Stimulated activated CD8-positive, alpha-beta memory T cell treated with anti-CD3 and anti-CD28 coated beads, Interleukin-2, amount 100 ng/mL, for 1 hour (primary cell): ENCODE data around the gene CIB1.
A peak's percentile ranks its signal among the peaks of the same experiment; 100 is the strongest.

Source experiments
- DNase-seq, 2 donors: peaks; one replicate each; pipeline ENCODE4 v3.0.0-alpha.2; 2020; ENCODE audit warnings: low read depth in 2 of 2

CIB1 gene

DNA sequence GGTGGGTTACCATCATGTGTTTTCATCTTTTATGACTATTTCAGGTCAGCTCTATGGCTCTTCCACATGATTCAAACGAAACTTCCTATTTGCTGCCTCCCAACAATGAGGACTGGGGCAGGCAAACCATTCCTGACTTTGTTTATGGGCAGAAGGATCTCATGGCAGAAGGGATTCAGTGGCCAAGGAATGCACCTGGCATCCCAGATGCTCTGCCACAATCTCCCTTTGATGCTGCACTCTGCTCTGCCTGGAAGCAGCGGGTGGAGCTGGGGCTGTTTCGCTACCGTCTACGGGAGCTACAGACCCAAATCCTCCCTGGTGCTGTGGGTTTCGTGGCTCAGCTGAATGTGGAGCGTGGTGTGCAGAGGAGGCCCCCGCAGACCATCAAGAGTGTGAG lies 7.1 kb upstream of the CIB1 start:
- DNase-seq: no peak

DNA sequence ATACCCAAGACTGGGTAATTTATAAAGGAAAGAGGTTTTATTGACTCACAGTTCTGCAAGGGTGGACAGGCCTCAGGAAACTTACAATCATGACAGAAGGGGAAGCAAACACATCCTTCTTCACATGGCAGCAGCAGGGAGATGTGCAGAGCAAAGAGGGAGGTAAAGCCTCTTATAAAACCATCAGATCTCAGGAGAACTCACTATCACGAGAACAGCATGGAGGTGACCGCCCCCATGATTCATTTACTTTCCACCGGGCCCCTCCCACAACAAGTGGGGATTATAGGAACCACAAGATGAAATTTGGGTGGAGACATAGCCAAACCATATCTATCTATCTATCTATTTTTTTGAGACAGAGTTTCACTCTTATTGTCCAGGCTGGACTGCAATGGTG lies 5.6 kb upstream of the CIB1 start:
- DNase-seq: no peak

DNA sequence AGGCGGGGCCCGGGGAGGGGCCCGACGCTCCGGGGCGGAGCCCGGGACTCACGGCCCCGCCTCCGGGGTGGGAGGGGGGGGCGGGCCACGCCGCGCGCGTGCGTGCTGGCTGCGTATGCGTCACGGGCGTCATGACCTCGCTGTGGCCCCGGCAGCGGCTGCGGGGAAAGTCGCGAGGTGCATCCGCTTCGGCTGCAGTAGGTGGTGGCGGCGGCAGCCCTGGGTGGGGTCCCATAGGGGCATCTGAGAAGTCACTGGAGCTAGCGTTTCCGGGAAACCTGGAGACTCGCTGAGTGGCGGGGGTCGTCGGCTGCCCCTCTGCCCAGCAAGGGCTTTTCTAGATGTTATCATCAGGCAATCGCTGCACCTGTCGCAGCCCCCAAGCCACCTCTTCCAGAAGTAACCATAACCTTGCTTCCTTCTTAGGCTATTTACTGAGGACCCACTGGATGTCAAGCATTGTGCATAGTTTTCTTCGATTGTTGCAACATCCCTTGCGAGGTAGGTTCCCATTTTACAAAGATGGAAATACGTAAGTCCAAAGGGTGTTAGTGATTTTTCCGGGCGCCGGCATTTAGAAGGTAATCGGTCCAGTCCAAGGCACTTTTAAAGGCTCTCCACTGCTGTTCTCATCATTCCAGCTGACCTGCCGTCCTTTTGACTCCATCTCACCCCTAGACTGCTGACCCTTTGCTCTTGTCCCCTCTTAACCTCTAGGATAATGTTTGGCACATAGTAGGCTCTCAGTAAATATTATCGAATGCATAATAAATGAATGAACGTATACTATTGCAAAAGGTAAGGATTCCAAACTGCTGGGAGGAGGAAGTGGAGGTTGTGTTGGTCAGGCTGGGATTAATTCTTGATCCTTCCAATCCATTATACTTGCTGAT lies 601 bp upstream of the CIB1 start, which contains the start of gene GDPGP1:
GDPGP1 (plus strand) TSS at position 114 of the 893 bp plus-strand sequence. CDS start 6,700 bp downstream, outside the sequence.
- no peak for DNase-seq

DNA sequence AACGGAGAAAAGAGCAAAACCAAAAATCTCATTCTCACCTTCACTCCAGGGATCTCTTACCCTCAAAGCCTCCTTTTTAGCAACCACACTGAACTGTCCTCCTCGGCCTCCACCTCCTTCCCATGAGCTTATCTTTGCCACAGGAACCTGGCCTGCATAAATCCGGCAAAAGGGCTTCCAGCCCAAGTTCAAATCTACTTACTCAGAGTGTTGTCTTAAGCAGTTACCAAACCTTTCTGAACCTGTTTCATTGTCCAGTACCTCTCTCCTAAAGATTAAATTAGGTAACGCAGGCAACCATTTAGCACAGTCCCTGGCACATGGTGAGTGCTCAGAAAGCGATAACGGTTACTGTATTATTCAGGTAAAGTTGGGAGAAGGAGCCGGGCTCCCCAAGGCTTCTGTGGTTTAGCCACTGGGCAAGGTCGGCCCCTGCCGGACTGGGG lies 777 bp downstream of the CIB1 start:
- no peak for DNase-seq

DNA sequence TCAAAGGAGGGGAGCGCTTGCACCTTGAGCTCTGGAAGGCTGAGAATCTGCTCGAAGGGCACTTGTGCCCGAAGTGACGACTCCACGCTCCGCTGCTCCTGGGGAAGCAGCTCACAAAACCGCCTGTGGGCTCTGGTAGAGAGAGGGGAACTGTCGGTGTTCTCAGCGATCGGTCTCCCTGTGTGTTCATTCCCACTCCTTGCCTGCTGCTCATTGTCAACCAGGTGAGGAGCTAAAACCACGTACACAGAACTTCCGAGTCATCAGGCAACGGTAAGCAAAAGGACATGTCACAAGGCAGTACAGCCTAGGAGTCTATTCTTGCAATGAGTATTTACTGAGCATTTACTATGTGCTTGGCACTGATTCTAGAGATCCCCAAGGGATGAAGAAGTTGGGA lies 1.5 kb downstream of the CIB1 start:
- DNase-seq: no peak

DNA sequence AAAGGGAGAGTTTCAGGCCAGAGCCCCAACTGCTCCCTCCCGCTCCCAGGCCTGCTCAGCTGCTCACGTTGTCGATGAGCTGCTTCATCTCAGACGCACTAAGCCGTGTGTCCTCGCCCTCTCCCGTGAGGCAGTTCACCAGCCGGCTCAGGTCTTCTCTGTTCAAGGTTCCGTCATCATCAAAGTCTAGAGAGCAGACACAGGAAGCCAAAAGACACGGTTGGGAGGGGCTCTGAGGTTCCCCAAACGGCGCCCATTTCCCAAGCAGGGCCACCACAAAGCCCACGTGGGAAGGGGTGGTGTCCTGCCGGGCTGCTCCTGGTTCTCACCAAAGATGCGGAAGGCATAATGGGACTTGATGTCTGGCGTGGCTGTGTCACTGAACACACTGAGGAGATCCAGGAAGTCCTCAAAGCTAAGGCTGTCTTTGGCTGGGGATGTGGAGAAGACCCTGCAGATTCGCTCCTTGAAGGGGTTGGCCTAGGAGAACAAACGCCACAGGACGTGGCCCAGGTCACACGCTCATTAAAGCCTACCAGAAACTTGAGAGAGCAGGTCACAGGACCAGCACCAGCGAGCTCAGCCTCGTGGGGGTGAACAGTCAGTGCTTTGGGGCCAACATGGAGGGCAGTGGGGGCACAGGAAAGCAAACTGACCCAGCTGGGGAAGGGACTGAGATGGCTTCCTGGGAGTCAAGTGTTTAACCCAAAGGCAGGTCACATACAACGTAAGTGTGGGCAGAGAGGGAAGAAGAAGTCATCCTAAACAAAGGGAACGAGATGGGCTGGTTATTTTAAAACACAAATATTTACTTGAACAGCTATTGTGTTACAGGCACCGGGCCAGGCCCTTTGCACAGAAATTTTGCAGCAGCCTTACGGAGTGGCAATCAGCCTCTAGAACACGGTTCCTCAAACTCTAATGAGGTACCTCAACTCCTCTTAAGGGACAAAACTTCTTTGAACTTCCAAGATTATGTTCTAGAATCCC lies 2.4 kb downstream of the CIB1 start:
- DNase-seq: peak; percentile 54 to 62

DNA sequence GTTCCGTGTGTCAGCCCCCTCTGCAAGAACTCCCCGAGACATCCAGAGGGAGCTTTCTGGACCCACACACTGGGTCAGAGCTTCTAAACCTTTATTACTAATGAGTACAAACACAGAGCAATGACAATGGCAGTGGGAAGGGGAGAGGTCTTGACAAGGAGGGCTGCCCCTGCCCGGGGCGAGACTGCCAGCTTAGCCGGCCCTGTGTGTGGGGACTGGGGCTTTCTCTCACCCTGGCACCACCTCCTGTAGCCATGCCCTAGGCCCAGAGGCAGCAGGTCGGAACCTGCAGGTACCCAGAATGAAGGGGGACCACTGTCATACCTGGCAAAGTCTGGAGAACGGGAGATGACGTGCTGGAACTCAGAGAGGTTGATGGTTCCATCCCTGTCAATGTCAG lies 3.1 kb downstream of the CIB1 start:
- no peak for DNase-seq

DNA sequence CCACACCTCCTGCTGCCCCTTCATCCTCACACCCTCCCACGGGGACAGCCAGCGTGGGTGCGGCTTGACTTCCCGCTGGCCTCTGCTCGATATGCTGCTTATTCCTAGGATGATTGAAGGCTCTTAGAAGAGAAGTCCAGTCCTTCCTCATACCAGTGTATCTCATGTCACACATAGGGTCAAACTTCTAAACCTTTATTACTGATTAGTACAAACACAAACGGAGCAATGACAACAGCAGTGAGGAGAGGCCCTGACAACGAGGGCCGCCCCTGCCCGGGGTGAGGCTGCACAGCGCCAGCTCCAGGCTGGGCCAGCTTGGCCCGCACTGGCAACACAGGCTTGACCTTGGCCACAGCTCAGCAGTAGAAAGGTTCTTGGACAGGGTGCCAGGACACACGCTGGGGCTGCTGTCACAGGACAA lies 3.7 kb downstream of the CIB1 start:
- no peak for DNase-seq

DNA sequence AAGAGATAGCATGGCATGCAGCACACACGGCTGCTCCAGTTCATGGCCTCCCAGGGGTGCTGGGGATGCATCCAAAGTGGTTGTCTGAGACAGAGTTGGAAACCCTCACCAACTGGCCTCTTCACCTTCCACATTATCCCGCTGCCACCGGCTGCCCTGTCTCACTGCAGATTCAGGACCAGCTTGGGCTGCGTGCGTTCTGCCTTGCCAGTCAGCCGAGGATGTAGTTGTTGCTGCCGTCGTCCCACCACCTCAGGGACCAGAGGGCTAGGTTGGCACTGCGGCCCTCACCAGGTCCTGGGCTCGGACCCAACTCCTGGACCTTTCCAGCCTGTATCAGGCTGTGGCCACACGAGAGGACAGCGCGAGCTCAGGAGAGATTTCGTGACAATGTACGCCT lies 4.8 kb downstream of the CIB1 start:
- DNase-seq: no peak

DNA sequence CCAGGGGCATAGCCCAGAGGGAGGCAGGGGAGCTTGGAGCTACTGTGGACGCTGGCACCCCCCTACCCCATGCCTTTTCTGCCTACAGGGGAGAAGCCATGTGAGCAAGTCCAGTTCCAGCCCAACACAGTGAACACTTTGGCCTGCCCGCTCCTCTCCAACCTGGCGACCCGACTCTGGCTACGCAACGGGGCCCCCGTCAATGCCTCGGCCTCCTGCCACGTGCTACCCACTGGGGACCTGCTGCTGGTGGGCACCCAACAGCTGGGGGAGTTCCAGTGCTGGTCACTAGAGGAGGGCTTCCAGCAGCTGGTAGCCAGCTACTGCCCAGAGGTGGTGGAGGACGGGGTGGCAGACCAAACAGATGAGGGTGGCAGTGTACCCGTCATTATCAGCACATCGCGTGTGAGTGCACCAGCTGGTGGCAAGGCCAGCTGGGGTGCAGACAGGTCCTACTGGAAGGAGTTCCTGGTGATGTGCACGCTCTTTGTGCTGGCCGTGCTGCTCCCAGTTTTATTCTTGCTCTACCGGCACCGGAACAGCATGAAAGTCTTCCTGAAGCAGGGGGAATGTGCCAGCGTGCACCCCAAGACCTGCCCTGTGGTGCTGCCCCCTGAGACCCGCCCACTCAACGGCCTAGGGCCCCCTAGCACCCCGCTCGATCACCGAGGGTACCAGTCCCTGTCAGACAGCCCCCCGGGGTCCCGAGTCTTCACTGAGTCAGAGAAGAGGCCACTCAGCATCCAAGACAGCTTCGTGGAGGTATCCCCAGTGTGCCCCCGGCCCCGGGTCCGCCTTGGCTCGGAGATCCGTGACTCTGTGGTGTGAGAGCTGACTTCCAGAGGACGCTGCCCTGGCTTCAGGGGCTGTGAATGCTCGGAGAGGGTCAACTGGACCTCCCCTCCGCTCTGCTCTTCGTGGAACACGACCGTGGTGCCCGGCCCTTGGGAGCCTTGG lies 5.6 kb downstream of the CIB1 start:
- DNase-seq: no peak

DNA sequence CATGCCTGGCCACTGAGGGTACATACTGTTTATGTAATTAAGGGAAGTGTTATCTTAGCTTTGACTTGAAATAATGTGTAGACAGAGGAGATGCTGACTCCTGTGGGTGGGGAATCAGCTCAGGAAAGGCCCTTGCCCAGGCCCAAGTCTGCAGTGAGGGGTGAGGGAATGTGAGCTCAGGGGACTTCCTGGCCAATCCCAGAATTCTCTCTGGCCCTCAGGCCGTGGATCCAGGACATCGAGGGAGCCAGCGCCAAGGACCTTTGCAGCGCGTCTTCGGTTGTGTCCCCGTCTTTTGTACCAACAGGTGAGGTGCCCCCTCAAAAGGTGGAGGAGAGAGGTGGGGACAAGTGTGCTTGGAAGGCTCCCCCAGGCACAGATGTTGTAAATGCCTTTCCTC lies 6.4 kb downstream of the CIB1 start:
- DNase-seq: no peak

DNA sequence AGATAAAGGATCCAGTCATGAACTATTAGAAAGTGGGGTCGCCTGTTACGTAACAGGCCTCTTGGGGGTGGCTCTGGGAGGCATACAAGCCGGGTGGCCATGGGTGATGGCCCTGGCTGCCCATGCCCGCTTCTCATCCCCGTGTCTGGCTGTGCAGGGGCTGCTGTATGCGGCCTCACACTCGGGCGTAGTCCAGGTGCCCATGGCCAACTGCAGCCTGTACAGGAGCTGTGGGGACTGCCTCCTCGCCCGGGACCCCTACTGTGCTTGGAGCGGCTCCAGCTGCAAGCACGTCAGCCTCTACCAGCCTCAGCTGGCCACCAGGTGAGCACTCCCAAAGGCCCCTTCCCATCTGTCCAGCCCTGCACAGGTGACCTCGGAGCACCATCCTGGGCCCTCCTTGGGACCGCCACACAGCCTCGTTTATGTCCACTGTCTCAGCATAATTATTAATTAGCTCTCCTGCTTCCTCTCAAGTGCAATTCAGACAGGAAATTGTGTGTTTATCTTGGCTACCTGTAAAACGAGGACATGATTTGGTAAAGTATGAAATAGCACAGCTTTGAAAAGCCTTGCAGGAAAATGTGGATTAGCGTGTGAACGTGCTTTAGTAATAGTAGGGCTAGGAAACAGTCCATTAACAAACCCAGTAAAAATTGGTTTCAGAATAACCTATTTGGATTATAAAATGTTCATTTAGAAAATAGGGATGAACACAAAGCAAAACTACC lies 8.1 kb downstream of the CIB1 start:
- DNase-seq: no peak

DNA sequence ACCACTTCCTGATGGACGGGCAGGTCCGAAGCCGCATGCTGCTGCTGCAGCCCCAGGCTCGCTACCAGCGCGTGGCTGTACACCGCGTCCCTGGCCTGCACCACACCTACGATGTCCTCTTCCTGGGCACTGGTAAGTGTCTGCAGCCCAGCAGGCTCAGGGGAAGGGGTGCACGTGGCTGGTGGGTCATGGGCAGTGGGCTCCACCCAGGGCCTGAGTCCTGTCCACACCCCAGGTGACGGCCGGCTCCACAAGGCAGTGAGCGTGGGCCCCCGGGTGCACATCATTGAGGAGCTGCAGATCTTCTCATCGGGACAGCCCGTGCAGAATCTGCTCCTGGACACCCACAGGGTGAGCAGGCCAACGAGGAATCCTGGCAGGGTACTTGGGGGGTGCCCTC lies 8.7 kb downstream of the CIB1 start:
- no peak for DNase-seq

DNA sequence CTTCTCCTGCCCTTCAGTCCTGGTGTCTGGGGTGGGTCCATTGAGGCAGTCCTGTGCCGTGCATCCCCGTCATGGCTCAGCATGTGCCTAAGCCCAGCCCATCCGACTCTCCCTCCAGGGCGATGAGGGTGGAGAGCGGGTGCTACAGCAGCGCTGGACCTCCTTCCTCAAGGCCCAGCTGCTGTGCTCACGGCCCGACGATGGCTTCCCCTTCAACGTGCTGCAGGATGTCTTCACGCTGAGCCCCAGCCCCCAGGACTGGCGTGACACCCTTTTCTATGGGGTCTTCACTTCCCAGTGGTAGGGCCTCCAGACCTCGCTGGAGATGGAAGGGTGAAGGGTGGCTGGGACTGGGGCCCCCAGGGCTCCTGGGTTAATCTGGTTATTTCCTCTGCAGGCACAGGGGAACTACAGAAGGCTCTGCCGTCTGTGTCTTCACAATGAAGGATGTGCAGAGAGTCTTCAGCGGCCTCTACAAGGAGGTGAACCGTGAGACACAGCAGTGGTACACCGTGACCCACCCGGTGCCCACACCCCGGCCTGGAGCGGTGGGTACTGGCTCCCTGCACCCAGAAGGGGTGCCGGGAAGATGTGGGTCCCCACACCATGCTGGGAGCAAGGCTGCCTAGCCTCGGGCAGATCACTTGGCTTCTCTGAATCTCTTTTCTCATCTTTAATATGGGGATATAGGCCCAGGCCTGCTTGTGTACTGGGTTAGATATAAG lies 10.1 kb downstream of the CIB1 start:
- no peak for DNase-seq

DNA sequence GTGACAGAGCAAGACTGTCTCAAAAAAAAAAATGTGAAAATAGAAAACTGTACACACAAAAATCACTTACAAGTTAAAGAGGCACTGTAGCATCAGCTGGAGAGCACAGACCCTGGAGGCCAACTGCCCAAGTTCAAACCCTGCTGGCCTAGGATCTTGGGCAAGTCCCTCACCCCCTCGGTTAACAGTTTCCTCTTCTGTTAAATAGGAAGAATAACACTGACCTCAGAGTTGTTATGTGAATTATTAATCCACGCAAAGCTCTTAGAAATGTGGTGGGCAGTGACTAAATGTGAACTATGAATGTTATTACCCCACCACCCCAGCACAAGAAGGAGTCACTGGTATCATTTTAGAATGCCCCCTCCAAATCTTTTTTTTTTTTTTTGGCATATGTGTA lies 11.2 kb downstream of the CIB1 start:
- DNase-seq: no peak

DNA sequence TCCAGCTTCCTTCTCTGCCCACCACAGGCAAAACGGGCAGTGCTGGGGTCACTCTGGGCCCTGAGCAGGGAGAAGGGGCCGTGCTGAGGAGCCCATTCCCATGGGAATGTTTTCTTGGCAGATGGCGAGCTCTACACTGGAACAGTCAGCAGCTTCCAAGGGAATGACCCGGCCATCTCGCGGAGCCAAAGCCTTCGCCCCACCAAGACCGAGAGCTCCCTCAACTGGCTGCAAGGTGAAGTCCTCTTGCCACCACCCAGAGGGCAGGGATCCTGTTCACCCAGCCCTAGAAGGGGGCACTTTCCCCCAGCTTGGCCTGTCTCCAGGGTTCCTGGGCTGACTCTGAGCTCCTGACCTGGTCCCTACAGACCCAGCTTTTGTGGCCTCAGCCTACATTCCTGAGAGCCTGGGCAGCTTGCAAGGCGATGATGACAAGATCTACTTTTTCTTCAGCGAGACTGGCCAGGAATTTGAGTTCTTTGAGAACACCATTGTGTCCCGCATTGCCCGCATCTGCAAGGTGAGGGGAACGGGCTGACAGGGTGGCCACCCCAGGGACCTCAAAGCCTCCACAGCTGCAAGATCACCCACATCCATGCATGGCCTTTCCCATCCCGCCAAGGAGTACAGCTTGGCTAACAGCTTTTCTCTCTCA lies 12.4 kb downstream of the CIB1 start:
- DNase-seq: no peak

DNA sequence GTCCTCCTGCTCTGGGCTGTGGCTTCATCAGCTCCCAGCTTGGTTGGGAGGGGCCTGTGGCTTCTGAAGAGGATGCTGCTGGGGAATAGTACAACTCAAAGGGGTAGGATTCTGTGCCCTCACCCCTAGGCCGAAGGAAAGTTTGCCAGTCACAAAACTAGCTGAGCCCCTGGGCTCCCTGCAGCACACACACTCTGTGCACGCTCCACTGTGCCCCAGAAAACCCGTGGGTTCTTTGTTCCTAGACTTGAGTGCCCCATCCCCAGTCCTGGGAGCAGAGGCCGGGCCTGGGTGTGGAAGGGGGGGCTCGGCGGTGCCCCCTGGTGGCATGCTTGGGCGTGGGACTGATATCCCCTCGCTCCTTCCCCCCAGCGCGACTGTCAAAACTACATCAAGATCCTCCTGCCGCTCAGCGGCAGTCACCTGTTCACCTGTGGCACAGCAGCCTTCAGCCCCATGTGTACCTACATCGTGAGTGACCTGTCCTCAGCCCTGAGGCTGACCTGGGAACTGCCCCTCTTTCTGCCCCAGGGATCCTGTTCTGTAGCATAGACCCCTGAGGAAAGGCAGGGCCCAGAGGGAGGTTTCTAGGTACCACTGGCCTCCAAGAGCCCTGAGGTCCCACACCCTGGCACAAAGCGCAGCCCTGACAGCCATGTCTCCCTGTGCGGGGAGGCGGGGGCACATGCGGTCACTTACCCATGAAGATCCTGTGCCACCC lies 14.2 kb downstream of the CIB1 start:
- DNase-seq: peak in 1 of 2 donors; percentile 41

DNA sequence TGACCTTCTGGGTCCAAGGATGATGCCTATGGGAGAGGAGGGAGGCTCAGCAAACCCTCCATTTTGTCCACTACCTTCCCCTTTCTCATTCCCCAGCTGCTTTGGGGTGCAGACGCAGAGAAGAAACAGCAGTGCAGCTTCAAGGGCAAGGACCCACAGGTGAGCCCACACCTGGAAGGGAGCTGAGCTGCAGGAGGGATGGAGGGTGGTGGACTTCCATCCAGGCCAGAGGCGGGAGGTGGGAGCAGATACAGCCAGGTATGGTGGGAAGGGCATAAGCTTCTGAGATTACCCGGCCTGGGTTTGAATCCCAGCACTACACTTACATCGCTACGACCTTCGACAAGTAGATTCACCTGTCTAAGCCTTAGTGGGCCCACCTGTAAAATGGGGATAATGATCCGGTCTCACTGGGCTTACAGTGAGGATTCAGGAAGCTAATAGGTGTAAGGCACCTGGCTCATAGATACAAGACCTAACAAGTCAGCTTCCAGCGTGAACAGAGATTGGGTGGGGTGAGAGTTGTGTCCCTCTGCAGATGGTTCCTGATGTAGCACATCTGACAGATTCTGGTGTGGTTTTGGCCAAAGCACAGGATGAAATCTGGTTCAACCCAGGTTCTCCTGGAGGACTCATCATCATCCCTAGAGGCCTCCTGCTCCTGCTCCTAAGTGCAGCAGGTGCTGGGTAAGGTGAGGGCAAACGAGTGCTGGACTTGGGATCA lies 15.9 kb downstream of the CIB1 start:
- DNase-seq: no peak
